OCI-LY7 (cell line): ENCODE results near the gene ZNF37A. TPM values are rescaled to one million over a fixed set of nuclear protein-coding genes. Genes with fewer than 3 reads are reported as not detected.
"Not testable (repeated sequence)": the region's sequence is repeated elsewhere in the genome, so short reads cannot be mapped to it uniquely, and the experiment has no call there.

Source experiments
- BruUV-seq: library from RNA; stranded (reverse); fragments of 400-500 nt; replicated peaks from 2 replicates; lab custom pipeline; 2021; lab: Mats Ljungman, UMichigan
- CTCF ChIA-PET: fragments of 300-600 bp; sonication (Branson Sonifier 250); formaldehyde crosslinking; loops from one replicate; lab custom pipeline; 2022; ENCODE audit warnings: antibody characterized with exemption; ENCODE audit not compliant: unreplicated experiment; lab: Charles Lee
- POLR2A ChIA-PET: fragments of 300-600 bp; sonication (Branson Sonifier 250); formaldehyde crosslinking; loops from one replicate; lab custom pipeline; 2022; ENCODE audit warnings: antibody characterized with exemption; lab: Charles Lee
- DNase-seq: peaks from one replicate; pipeline ENCODE4 v3.0.0-alpha.2; 2015; ENCODE audit warnings: low spot score
- H2AFZ ChIP-seq: fragments of 200-600 bp; sonication (generic), shearing (Covaris generic); 2 replicates; pipeline ENCODE4 v1.6.1; 2014; ENCODE audit warnings: mild to moderate bottlenecking, antibody characterized with exemption, low read length, moderate library complexity
- H3K27ac ChIP-seq: fragments of 200-600 bp; sonication (generic); 2 replicates; pipeline ENCODE4 v1.5.1; 2014; ENCODE audit warnings: mixed run types, low read depth, mild to moderate bottlenecking, moderate library complexity, low read length, inconsistent platforms; ENCODE audit not compliant: poor library complexity, severe bottlenecking
- H3K36me3 ChIP-seq: fragments of 200-600 bp; sonication (generic); 2 replicates; pipeline ENCODE4 v1.6.1; 2014; ENCODE audit warnings: mild to moderate bottlenecking, antibody characterized with exemption, low read length, moderate library complexity, mixed read lengths; ENCODE audit not compliant: insufficient read depth
- H3K4me1 ChIP-seq: fragments of 200-600 bp; sonication (generic); 2 replicates; pipeline ENCODE4 v1.5.1; 2014; ENCODE audit warnings: mild to moderate bottlenecking, low read length; ENCODE audit not compliant: insufficient read depth, poor library complexity, severe bottlenecking
- H3K4me2 ChIP-seq: fragments of 200-600 bp; sonication (generic); 2 replicates; pipeline ENCODE4 v1.6.1; 2014; ENCODE audit warnings: mild to moderate bottlenecking, low read length
- H3K4me3 ChIP-seq: fragments of 200-600 bp; sonication (generic); 2 replicates; pipeline ENCODE4 v1.5.1; 2014; ENCODE audit warnings: mild to moderate bottlenecking, low read depth, low read length; ENCODE audit not compliant: poor library complexity, severe bottlenecking
- H3K79me2 ChIP-seq: fragments of 200-600 bp; sonication (generic); 2 replicates; pipeline ENCODE4 v1.6.1; 2016; ENCODE audit warnings: low read depth, mild to moderate bottlenecking, low read length, moderate library complexity, mixed read lengths; ENCODE audit not compliant: insufficient read depth
- H3K9me2 ChIP-seq: fragments of 200-600 bp; sonication (generic); 2 replicates; pipeline ENCODE4 v1.6.1; 2016; ENCODE audit warnings: mild to moderate bottlenecking, low read length, mixed read lengths; ENCODE audit not compliant: insufficient read depth
- H3K9me3 ChIP-seq: fragments of 200-600 bp; sonication (generic); 2 replicates; pipeline ENCODE4 v1.6.1; 2014; ENCODE audit warnings: mild to moderate bottlenecking, mixed run types, low read length, mixed read lengths
- H4K20me1 ChIP-seq: fragments of 200-600 bp; sonication (generic); 2 replicates; pipeline ENCODE4 v1.6.1; 2014; ENCODE audit warnings: mild to moderate bottlenecking, antibody characterized with exemption, low read length, moderate library complexity, mixed read lengths; ENCODE audit not compliant: insufficient read depth
- CTCF ChIP-seq: fragments of 200-600 bp; sonication (generic); conservative IDR thresholded peaks from 2 replicates; pipeline ENCODE4 v1.5.1; 2014; ENCODE audit warnings: mild to moderate bottlenecking, antibody characterized with exemption, low read length, moderate library complexity, mixed read lengths
- EZH2phosphoT487 ChIP-seq: fragments of 200-600 bp; sonication (generic); IDR thresholded peaks from 2 replicates; pipeline ENCODE4 v1.6.1; 2018; ENCODE audit warnings: low read depth, borderline replicate concordance, mild to moderate bottlenecking, mixed run types, antibody characterized with exemption, low read length, moderate library complexity, mixed read lengths
- intact Hi-C: fragments of 100-400 bp; cut with micrococcal nuclease; formaldehyde crosslinking; loops from one replicate; pipeline ENCODE4 v1.10.0; 2022; ENCODE audit not compliant: unreplicated experiment
- total RNA-seq, 2 experiments: library from RNA; depleted of rRNA in 1 of 2; stranded (reverse); fragments of >200 nt in 1 of 2; shearing (Covaris generic) in 1 of 2; gene quantifications; 2 replicates each; pipeline ENCODE4 v1.2.3, GENCODE V29; 2014 to 2022

The ZNF37A gene
- total RNA-seq, 2 experiments from 2014 or later, result 21.2 to 38.1 TPM

- POLR2A ChIA-PET, intact Hi-C loops, DNase-seq, H3K4me2 ChIP-seq, H3K9me3 ChIP-seq, H3K79me2 ChIP-seq, BruUV-seq, CTCF ChIA-PET, H3K36me3 ChIP-seq, H3K4me3 ChIP-seq, H4K20me1 ChIP-seq, H3K9me2 ChIP-seq, H3K27ac ChIP-seq, H2AFZ ChIP-seq: not testable (repeated sequence)
- peaks cover 11% of the 10 kb centered on the region for H3K4me1 ChIP-seq
Observed at GRCh38 chr10:38069663-38070062, 24.5 kb upstream of the ZNF37A start.

- Histone ChIP-seq H3K4me3 (no peak overlapping the region), H3K9me3 (0 out of 2 replicates have a peak, but pooled peaks cover 5% of the 10 kb centered on the region), H2AFZ (no peak overlapping the region), H3K79me2 (no peaks in the 10 kb centered on the region), H3K4me2 (no peak overlapping the region), H3K27ac (no peak overlapping the region), H3K36me3 (no peaks in the 10 kb centered on the region), H4K20me1 (no peaks in the 10 kb centered on the region), H3K4me1 (peaks cover 11% of the 10 kb centered on the region), H3K9me2 (no peaks in the 10 kb centered on the region)
- CTCF ChIA-PET, result no interaction called here
- intact Hi-C loops, result no loop called here
- BruUV-seq, result no TSS peak
- POLR2A ChIA-PET, result interaction anchor here (1.0 kb wide), 1 partner anchor 25 kb away, joined by 3 read pairs; no protein-coding TSS in a partner anchor
- no peak for TF ChIP-seq EZH2phosphoT487
- TF ChIP-seq CTCF, result no peak
- no peak for DNase-seq
Observed at GRCh38 chr10:38070501-38070900, 23.6 kb upstream of the ZNF37A start.

- TF ChIP-seq CTCF (no peak), EZH2phosphoT487 (no peak)
- ChIA-PET CTCF (no interaction called here), POLR2A (interaction anchor here (0.7 kb wide), 1 partner anchor 78 kb away, joined by 4 read pairs; no protein-coding TSS in a partner anchor)
- Histone ChIP-seq H3K4me2 (0 out of 2 replicates have a peak overlapping the region, but pooled peaks have one; percentile 24), H4K20me1 (no peaks in the 10 kb centered on the region), H2AFZ (peak overlapping the region; percentile 87), H3K4me1 (peaks cover 11% of the 10 kb centered on the region), H3K4me3 (no peak overlapping the region), H3K9me3 (peaks cover 24% of the 10 kb centered on the region), H3K36me3 (no peaks in the 10 kb centered on the region), H3K79me2 (no peaks in the 10 kb centered on the region), H3K27ac (no peak overlapping the region), H3K9me2 (no peaks in the 10 kb centered on the region)
- intact Hi-C loops, result no loop called here
- no TSS peak for BruUV-seq
- DNase-seq, result peak; percentile 22
Observed at GRCh38 chr10:38072552-38072951, 21.6 kb upstream of the ZNF37A start.
